C4-2B (cell line): ENCODE results near the gene COL28A1.

Experiments used
- H3K27ac ChIP-seq: fragments of 450-650 bp; 2 replicates; pipeline ENCODE4 v1.5.1; 2017
- CTCF ChIP-seq: fragments of 450-650 bp; conservative IDR thresholded peaks from 2 replicates; pipeline ENCODE4 v1.5.1; 2017; ENCODE audit warnings: mild to moderate bottlenecking
- ZFX ChIP-seq: fragments of 450-650 bp; IDR thresholded peaks from 2 replicates; pipeline ENCODE4 v1.6.1; 2017

Gene COL28A1

GRCh38 chr7:7335215-7335614, 200.5 kb downstream of the COL28A1 start:
- no peak for TF ChIP-seq CTCF
- no peak for TF ChIP-seq ZFX
- no peak overlapping the region for H3K27ac ChIP-seq

GRCh38 chr7:7333610-7334009, 202.1 kb downstream of the COL28A1 start:
- H3K27ac ChIP-seq, result no peak overlapping the region

GRCh38 chr7:7331523-7331922, 204.2 kb downstream of the COL28A1 start:
- H3K27ac ChIP-seq, result no peak overlapping the region
- TF ChIP-seq CTCF, result no peak
- TF ChIP-seq ZFX, result no peak

More at GRCh38 chr7:7333610-7334009, 202.1 kb downstream of the COL28A1 start:
- TF ChIP-seq ZFX, result no peak
- TF ChIP-seq CTCF, result no peak

- no peak for TF ChIP-seq ZFX
- peak; percentile 38 for TF ChIP-seq CTCF
- no peak overlapping the region for H3K27ac ChIP-seq
Measured at GRCh38 chr7:7330997-7331396, 204.7 kb downstream of the COL28A1 start.

GRCh38 chr7:7329326-7329725, 206.3 kb downstream of the COL28A1 start:
- TF ChIP-seq ZFX, result no peak
- TF ChIP-seq CTCF, result no peak
- no peak overlapping the region for H3K27ac ChIP-seq

- H3K27ac ChIP-seq, result no peak overlapping the region
- TF ChIP-seq ZFX (no peak), CTCF (no peak)
Measured at GRCh38 chr7:7327423-7327822, 208.2 kb downstream of the COL28A1 start.

- no peak overlapping the region for H3K27ac ChIP-seq
- no peak for TF ChIP-seq CTCF
- no peak for TF ChIP-seq ZFX
Measured at GRCh38 chr7:7324698-7325097, 211.0 kb downstream of the COL28A1 start.
